ENCODE data around the gene FAU.
A peak's percentile ranks its signal among the peaks of the same experiment; 100 is the strongest.

FAU gene

GRCh38 chr11:65135633-65136145 lies 13.8 kb upstream of the FAU start:
- DNase-seq (ENCODE audit: low read depth), result no peak

- peak; percentile 80 for DNase-seq (ENCODE audit: low read depth)
Observed at GRCh38 chr11:65134952-65135632, 13.2 kb upstream of the FAU start.

- DNase-seq (ENCODE audit: low read depth), result peak; percentile 85
Observed at GRCh38 chr11:65134240-65134951, 12.5 kb upstream of the FAU start, which contains the start of gene SYVN1. TSS of gene SYVN1 (minus strand) at chr11:65134519. CDS start at chr11:65133601, 918 bp downstream.

GRCh38 chr11:65133724-65134123 lies 11.8 kb upstream of the FAU start:
- DNase-seq (ENCODE audit: low read depth), result no peak

- no peak for DNase-seq (ENCODE audit: low read depth)
Observed at GRCh38 chr11:65132988-65133700, 11.2 kb upstream of the FAU start.

- no peak for DNase-seq (ENCODE audit: low read depth)
Observed at GRCh38 chr11:65132238-65132987, 10.5 kb upstream of the FAU start.

GRCh38 chr11:65131895-65132237 lies 9.9 kb upstream of the FAU start:
- no peak for DNase-seq (ENCODE audit: low read depth)

GRCh38 chr11:65131417-65131776 lies 9.5 kb upstream of the FAU start:
- DNase-seq (ENCODE audit: low read depth), result no peak

GRCh38 chr11:65130631-65131416 lies 8.9 kb upstream of the FAU start:
- no peak for DNase-seq (ENCODE audit: low read depth)

GRCh38 chr11:65129649-65130441 lies 7.9 kb upstream of the FAU start:
- DNase-seq (ENCODE audit: low read depth), result no peak

GRCh38 chr11:65128182-65129145 lies 6.5 kb upstream of the FAU start:
- no peak for DNase-seq (ENCODE audit: low read depth)

- DNase-seq (ENCODE audit: low read depth), result no peak
Observed at GRCh38 chr11:65127473-65128181, 5.7 kb upstream of the FAU start.

- DNase-seq (ENCODE audit: low read depth), result no peak
Observed at GRCh38 chr11:65126624-65127274, 4.8 kb upstream of the FAU start.

GRCh38 chr11:65125197-65126056 lies 3.5 kb upstream of the FAU start:
- no peak for DNase-seq (ENCODE audit: low read depth)

- no peak for DNase-seq (ENCODE audit: low read depth)
Observed at GRCh38 chr11:65124480-65125196, 2.7 kb upstream of the FAU start.

- DNase-seq (ENCODE audit: low read depth), result no peak
Observed at GRCh38 chr11:65121447-65121864, 478 bp downstream of the FAU start.

GRCh38 chr11:65120831-65121230 lies 1.1 kb downstream of the FAU start:
- DNase-seq (ENCODE audit: low read depth), result no peak

All from T-helper 22 cell (primary cell).